Kidney epithelial cell (primary cell): ENCODE data around the gene VDAC2. TPM values are rescaled to one million over a fixed set of nuclear protein-coding genes. Genes with fewer than 3 reads are reported as not detected.

Experiments used
- DNase-seq: peaks from one replicate; pipeline ENCODE4 v3.0.0-alpha.2; 2010; ENCODE audit warnings: low read depth
- H3K27me3 ChIP-seq: 2 replicates; pipeline ENCODE4 v1.6.0; 2011; ENCODE audit warnings: low read length; ENCODE audit not compliant: control insufficient read depth, insufficient read depth
- H3K36me3 ChIP-seq: 2 replicates; pipeline ENCODE4 v1.5.1; 2011; ENCODE audit warnings: low read length; ENCODE audit not compliant: control insufficient read depth, insufficient read depth
- H3K4me3 ChIP-seq: 2 replicates; pipeline ENCODE4 v1.5.1; 2011; ENCODE audit warnings: low read depth, mild to moderate bottlenecking, control low read depth, low read length
- total RNA-seq: library from RNA; depleted of rRNA; stranded (reverse); fragments of >200 nt; gene quantifications from 2 replicates; pipeline ENCODE4 v1.2.3, GENCODE V29; 2015
- TF ChIP-seq, protein P1 (sequence below): IDR thresholded peaks from 2 replicates; pipeline ENCODE4 v1.5.1; 2011; ENCODE audit warnings: mild to moderate bottlenecking, moderate library complexity, low read length, control low read depth, inconsistent platforms; ENCODE audit not compliant: insufficient read depth, poor library complexity, severe bottlenecking

The VDAC2 gene
- total RNA-seq, 1 donor from 2014 or later: 251 TPM

- Histone ChIP-seq H3K36me3 (no peaks in the 10 kb centered on the region), H3K4me3 (no peak overlapping the region)
- TF ChIP-seq, protein P1, sequence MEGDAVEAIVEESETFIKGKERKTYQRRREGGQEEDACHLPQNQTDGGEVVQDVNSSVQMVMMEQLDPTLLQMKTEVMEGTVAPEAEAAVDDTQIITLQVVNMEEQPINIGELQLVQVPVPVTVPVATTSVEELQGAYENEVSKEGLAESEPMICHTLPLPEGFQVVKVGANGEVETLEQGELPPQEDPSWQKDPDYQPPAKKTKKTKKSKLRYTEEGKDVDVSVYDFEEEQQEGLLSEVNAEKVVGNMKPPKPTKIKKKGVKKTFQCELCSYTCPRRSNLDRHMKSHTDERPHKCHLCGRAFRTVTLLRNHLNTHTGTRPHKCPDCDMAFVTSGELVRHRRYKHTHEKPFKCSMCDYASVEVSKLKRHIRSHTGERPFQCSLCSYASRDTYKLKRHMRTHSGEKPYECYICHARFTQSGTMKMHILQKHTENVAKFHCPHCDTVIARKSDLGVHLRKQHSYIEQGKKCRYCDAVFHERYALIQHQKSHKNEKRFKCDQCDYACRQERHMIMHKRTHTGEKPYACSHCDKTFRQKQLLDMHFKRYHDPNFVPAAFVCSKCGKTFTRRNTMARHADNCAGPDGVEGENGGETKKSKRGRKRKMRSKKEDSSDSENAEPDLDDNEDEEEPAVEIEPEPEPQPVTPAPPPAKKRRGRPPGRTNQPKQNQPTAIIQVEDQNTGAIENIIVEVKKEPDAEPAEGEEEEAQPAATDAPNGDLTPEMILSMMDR: no peak
Observed at GRCh38 chr10:75175046-75175445, 35.5 kb upstream of the VDAC2 start.

GRCh38 chr10:75176046-75176445 is 34.5 kb upstream of the VDAC2 start:
- TF ChIP-seq, protein P1: no peak
- no peak for DNase-seq
- Histone ChIP-seq H3K4me3 (no peak overlapping the region), H3K36me3 (no peaks in the 10 kb centered on the region), H3K27me3 (no peaks in the 10 kb centered on the region)

More at GRCh38 chr10:75175046-75175445, 35.5 kb upstream of the VDAC2 start:
- DNase-seq: no peak
- no peaks in the 10 kb centered on the region for H3K27me3 ChIP-seq

DNA sequence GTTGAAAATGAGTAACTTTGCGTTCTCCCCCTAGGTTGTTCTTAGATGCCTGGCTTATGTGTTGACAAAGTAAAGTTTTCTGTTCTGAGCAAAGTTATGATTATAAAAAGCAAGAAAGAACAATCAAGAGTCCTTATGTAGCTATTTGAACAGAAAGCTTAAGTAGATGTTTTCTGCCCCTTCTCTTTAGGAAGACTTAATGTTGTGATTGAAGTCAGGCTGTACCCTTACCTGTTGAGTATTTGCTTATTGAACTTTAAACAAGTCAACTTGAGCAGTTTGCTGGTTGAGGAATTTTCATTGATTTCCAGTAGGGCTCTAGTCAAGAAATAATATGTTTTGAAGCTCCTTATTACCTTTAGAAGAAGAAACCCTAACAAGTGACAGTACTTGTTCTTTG is 33.9 kb upstream of the VDAC2 start:
- DNase-seq: no peak
- H3K4me3 ChIP-seq: no peak overlapping the region
- no peaks in the 10 kb centered on the region for H3K27me3 ChIP-seq
- no peaks in the 10 kb centered on the region for H3K36me3 ChIP-seq
- TF ChIP-seq, protein P1: no peak

GRCh38 chr10:75179657-75180177 is 30.9 kb upstream of the VDAC2 start:
- TF ChIP-seq, protein P1: no peak
- no peak for DNase-seq
- Histone ChIP-seq H3K27me3 (no peaks in the 10 kb centered on the region), H3K4me3 (no peak overlapping the region), H3K36me3 (no peaks in the 10 kb centered on the region)

DNA sequence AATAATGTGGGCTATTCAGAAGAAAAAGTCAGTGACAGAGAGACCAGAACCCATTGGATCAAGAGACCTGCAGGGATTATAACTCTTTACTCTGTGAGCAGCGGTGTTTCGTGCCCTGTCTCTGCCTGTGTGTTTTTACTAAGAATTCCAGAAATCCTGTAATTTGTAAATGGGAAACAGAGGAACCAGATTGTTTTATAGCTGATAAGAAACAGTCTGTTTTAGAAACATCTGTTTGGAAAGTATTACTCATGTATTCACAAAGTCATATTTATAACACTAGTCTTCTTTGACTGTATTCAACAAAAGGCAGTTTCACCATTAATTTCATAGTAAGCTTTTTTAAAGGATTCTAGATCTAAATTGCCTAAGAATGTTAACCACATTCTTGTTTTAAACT is 30.0 kb upstream of the VDAC2 start:
- H3K36me3 ChIP-seq: no peaks in the 10 kb centered on the region
- DNase-seq: no peak
- H3K4me3 ChIP-seq: no peak overlapping the region
- H3K27me3 ChIP-seq: no peaks in the 10 kb centered on the region
- TF ChIP-seq, protein P1: no peak

- DNase-seq: no peak
- Histone ChIP-seq H3K4me3 (no peak overlapping the region), H3K36me3 (no peaks in the 10 kb centered on the region), H3K27me3 (no peaks in the 10 kb centered on the region)
- TF ChIP-seq, protein P1: no peak
Observed at GRCh38 chr10:75181073-75181472, 29.5 kb upstream of the VDAC2 start.
